HG02938 (cell line): ENCODE data around the gene FMO5.
"Not testable (repeated sequence)": the region's sequence is repeated elsewhere in the genome, so short reads cannot be mapped to it uniquely, and the experiment has no call there.

ENCODE experiments used
- ATAC-seq: cut with Tn5 transposase; IDR thresholded peaks from one replicate; pipeline ENCODE4 v1.9.1; 2021; ENCODE audit warnings: mild to moderate bottlenecking, moderate library complexity; ENCODE audit not compliant: unreplicated experiment

FMO5 gene

DNA sequence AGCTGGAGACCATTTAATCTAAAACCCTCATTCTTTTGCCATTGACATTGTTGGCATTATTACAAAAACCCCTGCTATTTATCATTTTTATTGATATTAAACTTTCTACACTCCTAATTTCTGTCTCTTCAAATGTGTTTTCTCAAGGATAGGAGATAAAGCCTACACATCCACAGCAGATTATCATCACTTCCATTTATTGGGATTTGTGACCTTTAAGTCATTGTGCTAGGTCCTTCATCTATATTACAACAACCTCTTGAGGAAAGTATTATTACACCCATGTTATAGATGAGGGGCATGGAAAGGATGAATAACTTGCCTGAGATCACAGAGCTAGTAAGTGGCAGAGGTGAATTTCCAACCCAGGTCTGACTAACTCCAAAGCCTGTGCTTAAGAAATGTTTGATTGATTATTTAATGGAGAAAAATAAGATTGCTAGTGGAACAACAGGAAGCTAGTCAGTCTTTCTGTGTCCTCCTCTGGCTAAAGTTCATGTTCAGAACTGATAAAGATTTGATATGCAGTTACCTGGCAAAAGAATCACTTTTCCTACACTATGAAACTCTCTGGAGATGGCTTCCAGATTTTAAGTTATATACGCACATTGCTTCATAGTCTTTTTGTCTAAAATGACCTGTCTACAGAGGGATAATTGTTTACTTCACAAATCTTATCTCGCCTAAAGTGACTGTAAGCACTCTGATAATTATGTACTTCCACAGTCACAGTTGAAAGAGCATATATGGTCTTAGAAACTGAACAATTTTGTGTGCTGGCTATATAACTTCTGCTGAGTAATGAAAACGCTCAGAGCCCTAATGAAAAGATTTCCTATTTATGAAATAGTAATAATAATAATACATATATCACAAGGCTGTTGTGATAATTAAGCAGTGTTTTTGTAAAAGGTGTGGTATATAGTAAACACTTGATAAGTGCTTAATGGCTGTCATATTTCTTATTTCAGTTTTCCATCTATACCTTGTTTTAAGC, 15.0 kb downstream of the FMO5 start:
- ATAC-seq, result no peak

DNA sequence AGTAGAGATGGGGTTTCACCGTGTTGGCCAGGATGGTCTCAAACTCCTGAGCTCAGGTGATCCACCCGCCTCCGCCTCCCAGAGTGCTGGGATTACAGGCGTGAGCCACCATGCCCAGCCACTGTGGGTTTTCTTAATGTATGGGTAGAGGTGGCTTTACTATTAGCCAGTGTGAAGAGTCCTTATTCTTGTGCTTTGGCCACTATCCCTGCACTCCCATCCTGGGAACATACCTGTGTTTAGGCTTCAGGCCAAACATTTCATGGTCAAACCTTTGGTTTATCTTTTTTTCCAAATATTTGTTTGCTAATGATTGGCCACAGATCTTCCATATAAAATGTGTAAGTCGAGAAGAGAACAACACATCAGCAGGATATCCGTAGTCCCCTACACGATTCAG, 16.5 kb downstream of the FMO5 start:
- no peak for ATAC-seq

DNA sequence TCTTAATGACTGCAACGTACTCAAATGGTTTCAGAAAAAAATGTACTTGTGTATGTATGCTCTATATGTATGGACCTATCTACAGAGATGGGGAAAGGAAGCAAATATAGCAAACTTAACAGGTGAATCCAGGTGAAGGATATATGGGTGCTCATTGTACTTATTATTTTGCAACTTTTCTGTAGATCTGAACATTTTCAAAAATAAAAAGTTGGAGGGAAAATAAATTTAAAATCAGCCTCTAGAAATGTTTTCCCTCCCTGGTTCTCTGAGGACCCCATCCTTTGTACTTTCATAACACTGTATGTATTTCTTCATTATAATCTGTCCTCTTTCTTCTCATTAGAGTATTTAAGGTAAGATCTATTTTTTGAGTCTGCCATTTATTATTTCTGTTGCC, 17.9 kb downstream of the FMO5 start:
- no peak for ATAC-seq

DNA sequence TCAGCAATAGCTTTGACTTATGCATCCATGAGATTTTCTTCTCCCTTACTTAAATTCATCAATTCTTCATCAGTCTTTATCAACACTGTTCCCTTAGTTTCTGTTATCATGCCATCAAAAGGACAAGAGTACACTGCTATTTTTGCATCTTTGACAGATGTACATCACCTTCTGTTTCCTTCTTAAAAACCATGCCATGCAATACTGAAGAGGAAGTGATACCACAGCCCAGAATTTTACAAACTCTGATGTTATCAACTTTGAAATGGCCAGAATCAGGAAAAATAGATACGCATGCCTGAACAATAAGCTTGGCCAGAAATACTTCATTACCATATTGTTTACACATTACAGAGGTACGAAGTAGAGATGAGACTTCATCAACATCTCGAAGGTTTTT, 21.1 kb downstream of the FMO5 start:
- ATAC-seq, result no peak

DNA sequence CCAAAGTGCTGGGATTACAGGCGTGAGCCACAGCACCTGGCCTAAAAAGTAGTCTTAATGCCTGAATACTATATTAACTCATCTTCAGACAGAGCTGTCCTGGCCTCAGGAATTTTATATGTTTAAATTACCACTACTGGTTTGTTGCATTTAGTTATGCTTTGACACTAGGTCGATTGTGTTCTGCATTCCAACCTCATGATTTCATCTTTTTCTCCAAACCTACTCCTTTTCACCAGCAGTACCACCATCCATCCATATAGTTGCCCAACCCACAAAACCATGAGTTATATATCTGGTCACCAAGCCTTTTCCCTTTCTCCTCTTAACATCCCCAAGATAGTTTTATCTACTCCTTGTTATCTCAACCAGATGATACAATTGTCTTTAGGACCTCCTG, 22.6 kb downstream of the FMO5 start:
- ATAC-seq, result no peak

DNA sequence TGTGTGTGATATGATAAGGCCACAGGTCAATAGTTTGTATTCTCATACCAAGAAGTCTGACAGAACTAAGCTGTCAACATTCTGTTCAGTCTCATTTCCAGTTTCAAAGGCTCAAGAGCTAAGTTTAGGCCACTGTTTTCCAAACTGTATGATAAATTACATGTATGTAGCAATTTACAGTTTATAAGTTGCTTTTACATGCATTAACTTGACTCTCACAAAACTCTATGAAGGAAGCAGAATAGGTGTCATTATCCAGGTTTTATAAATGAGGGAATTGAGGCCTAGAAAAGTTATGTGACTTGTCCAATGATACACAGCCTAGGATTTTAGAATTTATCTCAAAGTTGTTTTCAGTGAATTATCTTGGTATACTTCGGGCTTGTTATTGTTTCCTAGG, 23.4 kb downstream of the FMO5 start:
- ATAC-seq, result no peak

DNA sequence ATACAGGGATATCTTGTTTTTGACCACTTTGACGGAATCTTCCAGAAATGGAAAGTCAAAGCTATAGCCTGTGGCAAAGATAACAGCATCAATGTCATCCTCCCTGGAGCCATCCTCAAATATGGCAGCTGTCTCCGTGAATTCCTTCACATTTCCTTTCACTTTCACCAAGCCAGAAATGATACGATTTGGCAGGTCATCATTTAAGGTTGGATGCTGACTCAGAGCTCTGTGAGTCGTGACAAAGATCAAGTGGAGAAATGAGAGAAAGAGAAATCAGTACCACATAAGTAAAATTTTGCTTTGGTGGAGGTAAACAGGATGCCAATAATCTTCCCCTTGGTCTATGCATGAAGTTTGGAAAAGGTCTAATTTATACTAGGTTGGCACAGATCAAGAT, 23.9 kb downstream of the FMO5 start:
- no peak for ATAC-seq

DNA sequence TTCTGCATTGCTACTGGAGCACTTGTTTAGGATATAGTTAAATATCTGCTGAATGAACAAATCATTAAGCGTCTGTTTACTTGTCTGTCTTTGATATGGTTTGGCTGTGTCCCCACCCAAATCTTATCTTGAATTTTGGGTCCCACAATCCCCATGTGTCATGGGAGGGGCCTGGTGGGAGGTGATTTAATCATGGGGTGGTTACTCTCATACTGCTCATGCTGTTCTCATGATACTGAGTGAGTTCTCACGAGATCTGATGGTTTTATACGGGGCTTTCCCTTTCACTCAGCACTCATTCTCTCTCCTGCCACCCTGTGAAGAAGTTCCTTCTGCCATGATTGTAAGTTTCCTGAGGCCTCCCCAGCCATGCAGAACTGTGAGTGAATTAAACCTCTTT, 27.8 kb downstream of the FMO5 start:
- not testable (repeated sequence) for ATAC-seq

DNA sequence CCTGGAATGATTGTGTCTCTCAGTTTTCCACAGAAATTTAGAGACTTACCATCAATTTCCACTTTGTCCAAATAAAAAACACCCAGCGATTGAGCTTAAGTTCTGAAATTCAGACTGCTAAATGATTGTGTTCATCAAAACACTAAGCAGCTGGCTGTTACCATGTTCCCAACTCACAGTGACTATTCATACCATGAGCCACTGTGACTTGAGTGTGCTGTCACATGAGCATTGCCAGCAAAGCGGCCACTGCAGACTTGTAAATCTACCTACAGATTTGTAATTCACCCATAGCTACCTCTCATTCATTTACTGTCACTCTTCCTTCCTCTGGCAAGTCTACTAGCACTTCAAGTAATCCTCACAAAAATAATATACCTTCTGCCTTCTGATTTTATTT, 35.6 kb downstream of the FMO5 start:
- ATAC-seq, result no peak

DNA sequence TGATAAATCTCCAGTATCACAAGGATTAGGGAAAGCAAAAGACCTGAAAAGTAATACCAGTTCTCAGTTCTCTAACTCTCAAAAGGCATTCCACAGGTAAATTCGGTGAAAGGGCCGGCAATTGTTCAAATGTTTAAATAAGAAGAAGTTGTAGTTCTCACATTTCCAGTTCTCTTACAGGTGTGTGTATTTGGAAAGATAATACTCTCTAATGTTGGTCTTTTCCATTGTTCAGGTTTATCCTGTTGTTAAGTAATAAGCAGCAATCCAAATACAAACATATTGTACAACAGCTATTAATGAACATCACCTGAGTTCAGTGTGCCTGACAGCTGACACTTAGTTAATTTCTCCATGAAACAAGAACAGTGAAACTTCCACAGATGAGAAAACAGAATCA, 39.7 kb downstream of the FMO5 start:
- no peak for ATAC-seq

DNA sequence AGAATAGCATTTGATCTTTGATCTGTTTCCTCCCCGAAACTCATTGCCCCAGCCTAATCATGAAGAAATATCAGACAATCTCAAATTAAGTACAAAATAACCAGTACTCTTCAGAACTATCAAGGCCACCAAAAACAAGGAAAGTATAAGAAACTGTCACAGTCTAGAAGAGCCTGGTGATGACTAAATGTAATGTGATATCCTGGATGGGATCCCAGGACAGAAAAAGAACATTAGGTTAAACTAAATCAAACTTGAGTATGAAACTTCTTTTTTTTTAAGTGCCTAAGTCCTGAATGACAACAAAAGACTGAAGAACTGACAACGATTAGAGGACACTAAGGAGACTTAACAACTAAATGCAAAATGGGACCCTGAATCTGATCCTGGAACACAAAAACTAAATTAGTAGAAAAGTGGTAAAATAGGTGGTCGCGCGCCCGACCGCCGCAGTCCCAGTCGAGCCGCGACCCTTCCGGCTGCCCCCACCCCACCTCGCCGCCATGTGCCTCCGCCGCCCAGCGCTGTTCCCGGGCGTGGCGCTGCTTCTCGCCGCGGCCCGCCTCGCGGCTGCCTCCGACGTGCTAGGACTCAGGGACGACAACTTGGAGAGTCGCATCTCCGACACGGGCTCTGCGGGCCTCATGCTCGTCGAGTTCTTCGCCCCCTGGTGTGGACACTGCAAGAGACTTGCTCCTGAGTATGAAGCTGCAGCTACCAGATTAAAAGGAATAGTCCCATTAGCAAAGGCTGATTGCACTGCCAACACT, 47.3 kb downstream of the FMO5 start:
- ATAC-seq, result no peak

DNA sequence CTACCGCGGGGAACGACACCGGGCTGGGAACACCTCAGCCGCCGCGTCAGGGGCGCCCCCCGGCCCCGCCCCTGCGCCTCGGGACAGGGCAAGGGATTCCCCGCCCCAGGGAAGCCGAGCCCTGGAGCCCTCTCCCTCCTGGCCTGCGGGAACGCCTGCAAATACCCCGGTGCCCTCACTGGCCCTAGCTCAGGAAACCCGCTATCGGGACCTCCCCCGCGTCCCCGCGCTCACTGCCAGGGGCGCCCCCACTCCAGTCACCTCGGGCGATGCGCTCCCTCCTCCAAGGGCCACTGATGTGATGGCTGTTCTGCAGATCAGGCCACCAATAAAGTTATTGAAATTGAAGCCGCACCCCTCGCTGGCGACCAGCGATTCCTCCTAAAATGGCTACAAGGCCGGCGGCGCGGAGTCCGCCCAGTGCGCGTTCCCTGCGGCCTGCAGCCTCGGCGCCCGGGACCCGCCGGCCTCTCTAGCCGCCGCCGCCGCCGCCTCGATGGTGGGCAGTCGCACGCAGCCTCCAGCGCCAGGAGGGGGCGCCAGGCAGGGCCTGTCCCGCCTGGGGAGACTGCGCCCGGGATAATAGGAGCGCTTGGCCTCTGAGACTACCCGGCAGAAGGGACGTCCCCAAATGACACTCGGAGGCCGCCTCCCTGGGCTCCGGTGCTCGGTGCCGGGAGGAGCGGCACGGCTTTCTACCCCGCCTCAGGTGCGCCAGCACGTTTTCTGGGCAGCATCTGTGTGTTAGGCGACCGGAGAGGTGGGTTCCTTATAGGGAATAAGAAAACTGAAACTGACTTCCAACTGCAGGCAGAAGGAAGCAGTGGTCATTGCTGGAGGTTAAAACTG, 52.7 kb downstream of the FMO5 start, which contains the start of gene PRKAB2:
Gene PRKAB2, minus strand, starts transcription at position 303 of the 849 bp plus-strand sequence. CDS start 326 bp downstream, outside the sequence.
- ATAC-seq, result peak; percentile 89

DNA sequence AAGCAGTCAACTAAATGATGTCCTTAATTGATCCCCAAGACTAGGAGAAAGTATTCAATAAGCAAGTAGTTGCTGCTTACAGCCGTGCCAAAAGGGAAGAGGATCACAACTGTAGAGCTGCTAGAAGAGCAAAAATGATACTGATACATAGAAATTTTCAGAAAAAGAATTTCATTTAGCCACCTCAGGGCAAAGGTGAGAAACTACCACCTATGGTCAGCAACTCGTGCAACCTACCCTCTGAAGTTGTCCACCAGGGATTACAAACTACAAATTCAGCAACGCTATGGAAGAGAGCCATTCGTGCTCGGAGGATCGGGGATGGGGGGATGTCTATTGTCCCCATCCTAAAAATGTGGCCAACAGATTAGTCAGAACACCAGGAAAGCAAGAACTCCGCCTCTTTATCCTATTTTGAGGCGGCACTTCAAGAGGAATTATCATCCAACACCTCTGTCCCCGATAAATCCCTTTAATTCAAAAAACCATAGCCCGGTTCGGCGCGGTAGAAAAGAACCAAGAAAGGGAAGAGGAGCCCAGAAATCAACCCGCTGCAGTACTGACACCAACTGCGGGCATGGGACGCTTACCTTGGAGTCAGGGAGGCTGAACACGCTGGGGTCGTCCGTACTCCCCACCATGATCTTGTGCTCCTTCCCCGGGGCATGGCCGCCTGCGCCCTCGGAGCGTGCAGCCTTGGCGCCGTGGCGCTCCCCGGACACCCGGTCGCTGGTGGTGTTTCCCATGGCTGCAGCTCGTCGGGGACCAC, 53.6 kb downstream of the FMO5 start:
- no peak for ATAC-seq

DNA sequence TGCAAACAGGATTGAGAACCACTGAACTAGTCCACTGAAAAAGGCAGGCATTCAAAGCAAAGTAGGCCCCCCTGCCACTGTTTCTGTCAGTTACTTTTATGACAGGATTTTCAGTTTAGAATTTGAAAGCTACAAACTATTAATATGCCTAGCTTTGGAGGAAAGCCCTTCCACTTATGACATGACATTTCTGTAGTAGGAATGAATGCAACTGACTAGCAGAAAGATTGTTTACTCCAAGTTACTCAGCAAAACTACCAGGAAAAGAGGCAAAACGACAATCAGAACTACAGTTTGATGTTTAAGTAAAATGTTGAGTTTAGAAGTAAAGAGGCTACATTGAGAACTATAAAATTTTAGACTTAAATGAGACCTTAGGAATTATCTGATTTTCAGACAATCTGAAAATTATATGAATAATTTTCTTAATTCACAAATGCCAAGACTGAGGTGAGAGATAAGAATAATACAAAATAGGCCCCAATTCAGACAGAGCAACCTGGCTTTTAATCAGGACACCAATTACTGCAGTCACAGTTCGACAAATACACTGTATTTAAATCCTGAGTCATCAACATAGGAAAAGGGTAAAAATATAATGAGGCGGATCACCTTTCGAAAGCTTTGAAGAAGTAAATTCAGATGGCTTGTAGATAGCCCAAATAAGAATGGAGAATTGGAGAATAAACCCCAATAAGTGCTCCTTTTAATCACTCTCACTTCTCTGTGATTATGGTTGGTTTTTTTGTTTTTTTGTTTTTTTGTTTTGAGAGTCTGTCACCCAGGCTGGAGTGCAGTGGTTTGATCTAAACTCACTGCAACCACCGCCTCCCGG, 55.1 kb downstream of the FMO5 start:
- no peak for ATAC-seq

DNA sequence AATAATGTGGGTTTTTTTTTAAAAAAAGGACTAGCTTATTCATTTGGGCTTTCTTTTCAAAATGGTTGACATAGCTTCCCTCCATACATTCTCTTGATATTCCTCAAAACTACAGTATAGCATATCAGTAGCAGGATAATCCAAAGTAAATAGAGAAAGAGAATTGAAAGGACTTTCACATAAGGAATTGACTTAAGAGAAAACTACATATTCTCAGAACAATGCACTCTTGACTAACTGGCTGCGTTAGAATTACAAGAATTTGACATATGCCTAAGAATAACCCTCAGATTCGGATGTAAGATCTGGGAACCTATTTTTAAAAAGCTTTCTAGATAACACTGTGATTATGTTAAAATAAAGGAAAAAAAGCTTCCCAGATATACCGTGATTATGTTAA, 56.0 kb downstream of the FMO5 start:
- ATAC-seq, result no peak

DNA sequence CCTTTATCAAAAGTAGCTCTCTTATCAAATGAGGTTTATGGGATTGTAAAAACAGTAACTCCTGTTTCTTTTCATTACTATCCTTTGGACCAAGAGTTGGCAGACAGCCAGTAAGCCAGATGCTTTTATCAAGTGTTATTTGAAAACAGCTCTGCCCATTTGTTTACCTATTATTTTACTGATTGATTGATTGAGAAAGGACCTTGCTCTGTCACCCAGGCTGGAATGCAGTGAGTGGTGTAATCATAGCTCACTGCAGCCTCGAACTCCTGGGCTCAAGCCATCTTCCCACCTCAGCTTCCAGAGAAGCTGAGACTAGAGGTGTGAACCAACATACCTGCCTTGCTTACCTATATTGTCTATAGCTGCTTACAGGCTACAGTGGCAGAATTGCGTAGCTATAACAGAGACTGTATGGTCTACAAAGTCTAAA, 56.5 kb downstream of the FMO5 start:
- ATAC-seq, result no peak

DNA sequence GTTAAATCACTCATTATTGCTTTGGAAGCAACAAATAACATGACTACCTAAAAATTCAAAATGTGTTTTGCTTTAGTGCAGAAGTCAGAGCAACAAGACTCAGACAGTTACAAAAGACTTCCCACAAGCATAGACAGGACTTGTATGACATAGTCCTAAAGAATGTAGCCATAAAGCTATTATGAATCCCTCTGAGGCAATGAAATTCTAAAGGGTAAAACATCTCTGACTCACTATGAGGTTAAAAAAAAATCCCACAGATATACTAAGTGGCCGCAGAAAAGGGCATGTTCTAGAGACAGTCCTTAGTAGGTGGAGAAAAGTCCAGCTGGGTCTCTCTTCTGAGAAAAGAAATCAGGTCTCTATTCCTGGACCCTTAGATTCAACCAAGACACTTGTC, 57.8 kb downstream of the FMO5 start:
- no peak for ATAC-seq

DNA sequence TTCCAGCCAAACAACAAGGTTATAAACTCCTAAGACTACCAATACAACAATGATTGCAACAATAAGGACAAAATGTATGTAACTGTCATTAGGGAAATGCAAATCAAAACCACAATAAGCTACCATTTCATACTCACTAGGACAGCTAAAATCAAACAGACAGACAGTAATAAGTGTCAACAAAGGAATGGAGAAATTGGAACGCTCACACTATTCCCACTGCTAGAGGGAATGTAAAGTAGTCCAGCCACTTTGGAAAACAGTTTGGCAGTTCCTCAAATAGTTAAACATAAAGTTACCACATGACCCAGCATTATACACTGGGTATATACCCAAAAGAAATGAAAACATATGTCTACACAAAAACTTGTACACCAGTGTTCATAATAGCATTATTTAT, 62.1 kb downstream of the FMO5 start:
- ATAC-seq, result no peak

DNA sequence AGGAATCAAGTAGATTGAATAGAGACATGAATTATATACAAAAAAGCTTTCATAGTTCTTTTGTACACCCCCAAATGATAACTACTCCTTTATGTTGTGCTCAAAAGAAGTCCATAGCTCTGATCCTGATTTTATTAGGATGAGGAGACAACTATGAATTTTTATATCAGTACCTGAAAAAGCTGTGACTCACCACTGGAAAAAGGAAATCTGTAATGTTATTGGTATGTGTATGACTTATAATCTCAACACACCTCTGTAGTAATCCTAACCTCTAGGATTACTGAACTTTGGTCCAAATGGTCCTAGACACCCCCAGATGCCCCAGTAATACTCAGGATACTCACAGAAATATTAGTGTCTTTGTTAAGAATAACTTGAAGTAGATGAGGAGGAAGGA, 63.0 kb downstream of the FMO5 start:
- no peak for ATAC-seq
